DND-41 (cell line): ENCODE results near the gene TRIM24.
A peak's percentile ranks its signal among the peaks of the same experiment; 100 is the strongest.
"Not testable (repeated sequence)": the region's sequence is repeated elsewhere in the genome, so short reads cannot be mapped to it uniquely, and the experiment has no call there.

Experiments used
- ATAC-seq: fragments of 200-7000 bp; cut with Tn5 transposase; 3 replicates; pipeline ENCODE4 v1.9.1; 2021; ENCODE audit warnings: low read depth; ENCODE audit not compliant: insufficient read depth
- DNase-seq: peaks from one replicate; pipeline ENCODE4 v3.0.0-alpha.2; 2020
- H2AFZ ChIP-seq: 2 replicates; pipeline ENCODE4 v1.6.0; 2012; ENCODE audit warnings: low read depth, low read length
- H3K27ac ChIP-seq: 2 replicates; pipeline ENCODE4 v1.5.1; 2012; ENCODE audit warnings: low read length, inconsistent platforms
- H3K27me3 ChIP-seq: fragments of 200-600 bp; sonication (generic); 2 replicates; pipeline ENCODE4 v1.6.0; 2012; ENCODE audit warnings: low read length, mild to moderate bottlenecking, inconsistent platforms; ENCODE audit not compliant: insufficient read depth, poor library complexity
- H3K36me3 ChIP-seq: 2 replicates; pipeline ENCODE4 v1.5.1; 2012; ENCODE audit warnings: low read length, inconsistent platforms; ENCODE audit not compliant: insufficient read depth
- H3K4me1 ChIP-seq: 2 replicates; pipeline ENCODE4 v1.5.1; 2012; ENCODE audit warnings: mild to moderate bottlenecking, low read length; ENCODE audit not compliant: insufficient read depth
- H3K4me2 ChIP-seq: 2 replicates; pipeline ENCODE4 v1.6.0; 2012; ENCODE audit warnings: mild to moderate bottlenecking, moderate library complexity, low read length, inconsistent platforms; ENCODE audit not compliant: insufficient read depth
- H3K4me3 ChIP-seq, 2 experiments: fragments of 200-600 bp in 1 of 2; shearing (Covaris generic) in 1 of 2; 2 replicates each; pipeline ENCODE4 v1.5.1; 2012 to 2016; ENCODE audit warnings: inconsistent platforms in 2 of 2, low read length in 2 of 2, mild to moderate bottlenecking in 2 of 2, low read depth in 1 of 2, moderate library complexity in 1 of 2
- H3K79me2 ChIP-seq: 2 replicates; pipeline ENCODE4 v1.6.0; 2012; ENCODE audit warnings: low read length, inconsistent platforms; ENCODE audit not compliant: insufficient read depth
- H3K9ac ChIP-seq: 2 replicates; pipeline ENCODE4 v1.6.0; 2012; ENCODE audit warnings: low read depth, mild to moderate bottlenecking, inconsistent platforms, low read length, moderate library complexity
- H3K9me3 ChIP-seq: 2 replicates; pipeline ENCODE4 v1.5.1; 2012; ENCODE audit warnings: low read length, moderate library complexity, mild to moderate bottlenecking, inconsistent platforms; ENCODE audit not compliant: insufficient read depth, severe bottlenecking
- H4K20me1 ChIP-seq: 2 replicates; pipeline ENCODE4 v1.6.0; 2012; ENCODE audit warnings: low read length; ENCODE audit not compliant: insufficient read depth
- CTCF ChIP-seq: IDR thresholded peaks from 2 replicates; pipeline ENCODE4 v1.5.1; 2012; ENCODE audit warnings: borderline replicate concordance, low read length, moderate library complexity, mild to moderate bottlenecking; ENCODE audit not compliant: poor library complexity, severe bottlenecking; ENCODE audit errors: extremely low read depth
- EZH2 ChIP-seq: IDR thresholded peaks from 3 replicates; pipeline ENCODE4 v1.6.1; 2012; ENCODE audit warnings: borderline replicate concordance, low read depth, mild to moderate bottlenecking, moderate library complexity, low read length, inconsistent platforms; ENCODE audit not compliant: severe bottlenecking

The TRIM24 gene

DNA sequence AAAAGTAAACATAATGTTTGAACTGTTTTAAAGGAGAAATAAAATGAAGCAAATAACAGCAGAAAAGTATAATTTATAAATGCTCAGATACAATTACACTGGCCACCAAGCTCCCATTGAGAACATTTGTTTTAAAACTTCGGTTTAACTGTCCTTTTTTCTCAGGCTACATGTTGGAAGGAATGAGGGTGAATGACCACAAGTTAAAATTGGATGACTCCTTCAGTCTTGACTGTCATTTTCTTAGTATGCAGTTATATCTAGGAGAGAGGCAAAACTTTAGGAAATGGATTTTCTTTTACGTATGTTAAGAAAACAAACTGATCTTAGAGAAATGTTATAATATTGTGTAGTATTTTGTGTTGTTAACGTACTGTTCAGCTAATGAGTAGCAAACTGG is 5.0 kb downstream of the TRIM24 start:
- H3K79me2 ChIP-seq: peaks cover 97% of the 10 kb centered on the region
- H3K36me3 ChIP-seq: peaks cover 10% of the 10 kb centered on the region
- H4K20me1 ChIP-seq: peaks cover 54% of the 10 kb centered on the region
- H2AFZ ChIP-seq: no peak overlapping the region
- H3K9ac ChIP-seq: peak overlapping the region; percentile 13; the same call in 1 of the 2 replicates
- peak overlapping the region; percentile 31; the same call in 1 of the 2 replicates for H3K4me2 ChIP-seq
- DNase-seq: no peak
- no peak for TF ChIP-seq EZH2
- no peak for TF ChIP-seq CTCF
- no peaks in the 10 kb centered on the region for H3K9me3 ChIP-seq
- H3K4me3 ChIP-seq: no peak overlapping the region
- ATAC-seq: no peak
- H3K27ac ChIP-seq: no peak overlapping the region
- H3K27me3 ChIP-seq: no peaks in the 10 kb centered on the region
- H3K4me1 ChIP-seq: peaks cover 28% of the 10 kb centered on the region

GRCh38 chr7:138466069-138466756 is 6.2 kb downstream of the TRIM24 start:
- H3K79me2 ChIP-seq: peaks cover 98% of the 10 kb centered on the region
- H3K27me3 ChIP-seq, H2AFZ ChIP-seq, H3K4me3 ChIP-seq, DNase-seq, H3K9ac ChIP-seq, H3K9me3 ChIP-seq, H3K27ac ChIP-seq, H3K4me2 ChIP-seq: not testable (repeated sequence)
- peak; percentile 36; the same call in 1 of the 3 replicates for ATAC-seq
- peaks cover 28% of the 10 kb centered on the region for H3K4me1 ChIP-seq
- H4K20me1 ChIP-seq: peaks cover 57% of the 10 kb centered on the region
- peaks cover 10% of the 10 kb centered on the region; the same call in 1 of the 2 replicates for H3K36me3 ChIP-seq

DNA sequence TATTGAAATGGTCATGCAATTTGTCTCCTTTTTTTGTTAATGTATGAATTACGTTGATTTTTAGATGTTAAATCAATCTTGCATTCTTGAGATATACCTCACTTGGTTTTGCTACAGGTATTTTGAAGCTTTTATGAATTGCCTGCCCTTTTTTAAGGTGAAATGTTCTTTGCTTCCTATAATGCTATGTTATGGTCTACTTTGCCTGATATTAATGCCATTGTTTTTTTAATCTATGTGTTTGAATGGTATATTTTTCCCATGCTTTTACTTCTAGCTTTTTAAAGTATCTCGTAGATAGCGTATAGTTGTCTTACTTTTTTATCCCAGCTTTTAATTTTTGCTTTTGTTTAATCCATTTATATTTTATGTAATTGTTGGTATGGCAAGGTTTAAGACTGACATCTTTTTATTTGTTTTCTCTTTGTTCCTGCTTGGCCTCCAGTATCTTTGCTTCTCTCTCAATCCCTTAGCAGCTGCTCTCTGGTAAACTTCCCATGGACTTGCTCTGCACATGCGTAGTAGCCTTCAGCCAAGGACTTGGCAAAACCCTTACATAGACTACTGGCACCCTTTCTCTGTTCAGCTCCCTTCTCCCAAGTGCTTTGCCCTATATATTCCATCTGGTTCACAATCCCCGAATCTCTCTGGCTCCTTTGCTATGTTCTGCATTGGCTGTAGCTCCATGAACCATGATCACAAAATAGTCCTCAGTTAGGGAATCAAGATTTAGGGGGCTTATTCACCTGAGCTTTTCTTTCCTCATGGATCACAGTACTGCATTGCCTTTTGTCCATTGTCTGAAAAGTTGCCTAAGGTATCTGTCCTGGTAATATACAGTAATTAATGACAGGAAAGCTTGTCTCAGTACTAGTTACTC is 8.4 kb downstream of the TRIM24 start:
- Histone ChIP-seq H3K4me3 (no peak overlapping the region), H3K9me3 (no peaks in the 10 kb centered on the region), H4K20me1 (peaks cover 56% of the 10 kb centered on the region), H3K4me1 (peaks cover 10% of the 10 kb centered on the region), H3K36me3 (peaks cover 3% of the 10 kb centered on the region; the same call in 1 of the 2 replicates), H2AFZ (no peak overlapping the region), H3K9ac (no peak overlapping the region), H3K27ac (no peak overlapping the region), H3K79me2 (peaks cover 99% of the 10 kb centered on the region), H3K4me2 (no peak overlapping the region; the same call in 1 of the 2 replicates), H3K27me3 (no peaks in the 10 kb centered on the region)
- DNase-seq: no peak
- TF ChIP-seq CTCF (no peak), EZH2 (no peak)
- ATAC-seq: no peak
